Osteoblast (primary cell): Measurements from ENCODE around the gene GPR132. TPM values are rescaled to one million over a fixed set of nuclear protein-coding genes. Genes with fewer than 3 reads are reported as not detected.

Source experiments
- DNase-seq: peaks from one replicate; pipeline ENCODE4 v3.0.0; 2011; ENCODE audit warnings: low spot score, mixed read lengths; ENCODE audit not compliant: insufficient read length; ENCODE audit errors: missing footprints
- H2AFZ ChIP-seq: 2 replicates; pipeline ENCODE4 v1.6.0; 2011; ENCODE audit warnings: mild to moderate bottlenecking, low read length
- H3K27ac ChIP-seq: 2 replicates; pipeline ENCODE4 v1.5.1; 2011; ENCODE audit warnings: mild to moderate bottlenecking, low read depth, low read length, moderate library complexity
- H3K27me3 ChIP-seq: 2 replicates; pipeline ENCODE4 v1.6.0; 2012; ENCODE audit warnings: mild to moderate bottlenecking, control low read depth, inconsistent platforms, low read length, moderate library complexity; ENCODE audit not compliant: insufficient read depth
- H3K36me3 ChIP-seq: 2 replicates; pipeline ENCODE4 v1.5.1; 2011; ENCODE audit warnings: mild to moderate bottlenecking, low read length, control low read depth, moderate library complexity; ENCODE audit not compliant: insufficient read depth
- H3K4me1 ChIP-seq: 2 replicates; pipeline ENCODE4 v1.5.1; 2011; ENCODE audit warnings: mild to moderate bottlenecking, low read length, control low read depth, moderate library complexity; ENCODE audit not compliant: insufficient read depth
- H3K4me2 ChIP-seq: 2 replicates; pipeline ENCODE4 v1.6.0; 2011; ENCODE audit warnings: mild to moderate bottlenecking, low read length; ENCODE audit not compliant: insufficient read depth
- H3K4me3 ChIP-seq: fragments of 200-600 bp; sonication (generic); 3 replicates; pipeline ENCODE4 v1.5.1; 2012; ENCODE audit warnings: mild to moderate bottlenecking, low read length, inconsistent platforms; ENCODE audit not compliant: insufficient read depth
- H3K79me2 ChIP-seq: 2 replicates; pipeline ENCODE4 v1.6.0; 2012; ENCODE audit warnings: mild to moderate bottlenecking, low read length, control low read depth, inconsistent platforms; ENCODE audit not compliant: insufficient read depth
- H3K9me3 ChIP-seq: 2 replicates; pipeline ENCODE4 v1.5.1; 2011; ENCODE audit warnings: low read depth, low read length, control low read depth
- H4K20me1 ChIP-seq: 2 replicates; pipeline ENCODE4 v1.6.0; 2012; ENCODE audit warnings: mild to moderate bottlenecking, low read length, control low read depth; ENCODE audit not compliant: insufficient read depth
- CTCF ChIP-seq: IDR thresholded peaks from 2 replicates; pipeline ENCODE4 v1.5.1; 2011; ENCODE audit warnings: mild to moderate bottlenecking, low read depth, low read length, moderate library complexity; ENCODE audit errors: extremely low read depth
- total RNA-seq: library from RNA; depleted of rRNA; stranded (reverse); fragments of >200 nt; gene quantifications from 2 replicates; pipeline ENCODE4 v1.2.3, GENCODE V29; 2012

Gene GPR132
- total RNA-seq, 1 donor = under 0.01 TPM

- Histone ChIP-seq H3K79me2 (no peaks in the 10 kb centered on the region), H3K9me3 (no peaks in the 10 kb centered on the region), H3K4me1 (no peaks in the 10 kb centered on the region), H3K27me3 (no peaks in the 10 kb centered on the region), H3K27ac (no peak overlapping the region), H2AFZ (no peak overlapping the region), H3K36me3 (no peaks in the 10 kb centered on the region), H4K20me1 (no peaks in the 10 kb centered on the region), H3K4me3 (no peak overlapping the region), H3K4me2 (no peak overlapping the region)
- peak; percentile 80 for DNase-seq
- TF ChIP-seq CTCF = no peak
Observed at GRCh38 chr14:105051182-105052109, 13.8 kb downstream of the GPR132 start.

GRCh38 chr14:105050551-105050897, 14.7 kb downstream of the GPR132 start:
- H3K79me2 ChIP-seq = no peaks in the 10 kb centered on the region
- H3K4me2 ChIP-seq = no peak overlapping the region
- no peaks in the 10 kb centered on the region for H3K4me1 ChIP-seq
- H3K27me3 ChIP-seq = no peaks in the 10 kb centered on the region
- no peak overlapping the region for H3K27ac ChIP-seq
- no peak for DNase-seq
- no peak for TF ChIP-seq CTCF
- no peaks in the 10 kb centered on the region for H4K20me1 ChIP-seq
- H2AFZ ChIP-seq = no peak overlapping the region
- no peaks in the 10 kb centered on the region for H3K9me3 ChIP-seq
- no peak overlapping the region for H3K4me3 ChIP-seq
- no peaks in the 10 kb centered on the region for H3K36me3 ChIP-seq

DNA sequence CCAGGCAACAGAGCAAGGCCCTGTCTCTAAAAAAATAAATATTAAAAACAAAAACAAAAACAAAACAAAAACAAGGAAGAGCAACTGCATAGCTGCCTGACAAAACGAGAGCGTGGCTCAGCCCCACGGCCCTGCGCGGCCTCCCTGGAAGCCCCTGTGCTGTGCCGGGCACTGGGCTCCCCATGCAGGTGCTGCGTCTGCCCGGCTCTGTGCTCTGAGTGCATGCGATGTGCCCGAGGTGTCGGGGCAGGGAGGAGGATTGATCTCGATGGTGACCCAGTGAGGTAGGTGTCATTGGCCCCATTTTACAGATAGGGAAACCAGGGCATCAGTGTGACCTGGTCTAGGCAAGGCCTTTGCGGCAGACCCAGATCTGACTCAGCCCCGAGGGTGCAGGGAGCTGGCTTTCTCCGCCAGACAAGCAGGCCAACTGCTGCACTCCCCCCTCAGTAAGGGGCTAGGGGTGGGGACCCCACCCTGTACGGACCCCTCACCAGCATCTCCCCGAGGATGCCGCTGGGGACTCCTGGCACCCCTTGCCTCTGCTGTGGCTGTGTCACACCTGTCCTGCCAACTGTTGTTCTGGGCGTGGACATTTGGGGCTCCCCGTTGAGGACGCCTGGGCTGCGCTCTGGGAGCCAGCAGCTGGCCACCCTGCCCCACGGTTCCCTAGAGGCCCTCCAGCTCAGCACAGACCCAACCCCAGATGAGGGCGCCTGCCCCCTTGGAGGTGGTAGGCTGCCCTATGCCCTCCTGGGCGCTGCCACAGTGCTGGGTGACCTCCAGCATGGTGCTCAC, 15.3 kb downstream of the GPR132 start:
- Histone ChIP-seq H3K79me2 (no peaks in the 10 kb centered on the region), H3K4me1 (no peaks in the 10 kb centered on the region), H3K36me3 (no peaks in the 10 kb centered on the region), H3K4me2 (no peak overlapping the region), H2AFZ (no peak overlapping the region), H3K27me3 (no peaks in the 10 kb centered on the region), H4K20me1 (no peaks in the 10 kb centered on the region), H3K27ac (no peak overlapping the region), H3K9me3 (no peaks in the 10 kb centered on the region), H3K4me3 (no peak overlapping the region)
- no peak for TF ChIP-seq CTCF
- DNase-seq = peak; percentile 77
